Activated T-cell treated with anti-CD3 and anti-CD28 coated beads, Interleukin-2, amount 50 U/mL, for 4 hours (primary cell): ENCODE measurements around the gene NELL1. TPM values are rescaled to one million over a fixed set of nuclear protein-coding genes. Genes with fewer than 3 reads are reported as not detected.

ENCODE experiments used
- ATAC-seq, 2 donors: fragments of 200-7000 bp; cut with Tn5 transposase; one replicate each; pipeline ENCODE4 v1.10.0; 2021
- DNase-seq: peaks from one replicate; pipeline ENCODE4 v3.0.0-alpha.2; 2020
- H3K27me3 Mint-ChIP-seq: one replicate; pipeline ENCODE4 v1.8.0; 2021; ENCODE audit warnings: low read depth, mixed read lengths
- H3K36me3 Mint-ChIP-seq: one replicate; pipeline ENCODE4 v1.8.0; 2022; ENCODE audit warnings: mixed read lengths; ENCODE audit not compliant: insufficient read depth
- H3K4me1 Mint-ChIP-seq: one replicate; pipeline ENCODE4 v1.8.0; 2021; ENCODE audit warnings: low read depth, mixed read lengths
- H3K4me3 Mint-ChIP-seq: one replicate; pipeline ENCODE4 v1.8.0; 2021; ENCODE audit warnings: mild to moderate bottlenecking, moderate library complexity, mixed read lengths
- H3K9me3 Mint-ChIP-seq: one replicate; pipeline ENCODE4 v1.8.0; 2021; ENCODE audit warnings: mixed read lengths
- total RNA-seq, 3 donors: library from RNA; stranded (reverse); gene quantifications; one replicate each; pipeline ENCODE4 v1.2.1, GENCODE V29; 2021

The NELL1 gene
- total RNA-seq, 3 donors from 2014 or later, result not detected

- no peak for ATAC-seq
- Mint-ChIP-seq H3K4me1 (no peaks in the 10 kb centered on the region), H3K4me3 (no peak overlapping the region), H3K36me3 (no peaks in the 10 kb centered on the region), H3K9me3 (peaks cover 9% of the 10 kb centered on the region), H3K27me3 (no peaks in the 10 kb centered on the region)
- no peak for DNase-seq
Measured at GRCh38 chr11:21364866-21365624, 695.7 kb downstream of the NELL1 start.

- Mint-ChIP-seq H3K36me3 (no peaks in the 10 kb centered on the region), H3K4me1 (no peaks in the 10 kb centered on the region), H3K9me3 (peaks cover 8% of the 10 kb centered on the region), H3K4me3 (no peak overlapping the region), H3K27me3 (no peaks in the 10 kb centered on the region)
- DNase-seq (no peak), ATAC-seq (no peak)
Measured at GRCh38 chr11:21369947-21370346, 700.6 kb downstream of the NELL1 start.

DNA sequence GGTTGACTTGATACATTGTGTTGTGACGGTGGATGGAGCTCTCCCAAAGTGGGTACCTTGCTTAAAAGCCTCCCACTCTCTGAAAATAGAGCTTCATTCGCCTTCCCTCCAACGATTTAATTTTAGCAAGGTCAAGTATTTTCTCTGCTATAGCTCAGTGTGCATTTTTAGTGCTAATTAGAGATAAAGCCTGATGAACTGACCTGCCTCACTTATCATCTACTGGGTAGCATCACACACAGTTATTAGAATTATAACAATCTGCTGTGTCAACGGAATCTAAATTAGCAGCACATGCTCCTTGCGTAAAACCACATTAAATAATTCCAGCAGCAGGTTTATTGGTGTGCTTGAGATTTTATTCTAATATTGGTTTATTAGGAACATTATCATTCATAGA lies 701.7 kb downstream of the NELL1 start:
- ATAC-seq (no peak), DNase-seq (no peak)
- no peaks in the 10 kb centered on the region for H3K36me3 Mint-ChIP-seq
- no peak overlapping the region for H3K4me3 Mint-ChIP-seq
- H3K4me1 Mint-ChIP-seq, result no peaks in the 10 kb centered on the region
- no peaks in the 10 kb centered on the region for H3K27me3 Mint-ChIP-seq
- peaks cover 8% of the 10 kb centered on the region for H3K9me3 Mint-ChIP-seq

DNA sequence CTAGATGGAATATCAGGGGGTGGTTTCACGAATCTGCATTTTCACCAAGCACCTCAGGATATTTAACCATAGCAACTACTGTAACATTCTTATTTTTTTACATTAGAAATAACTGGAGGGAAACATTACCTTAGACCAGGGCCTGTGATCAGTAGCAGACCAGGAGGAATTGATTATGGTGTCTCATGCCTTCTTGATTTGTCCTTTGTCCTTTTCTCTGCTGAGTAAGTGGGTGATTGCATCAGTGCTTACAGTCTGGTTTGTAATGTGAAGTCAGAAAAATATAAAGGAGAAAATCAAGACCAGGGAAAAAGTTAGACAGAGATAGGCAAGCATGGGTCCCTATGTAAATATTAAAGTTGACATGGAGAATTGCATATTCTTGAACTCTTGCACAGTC lies 703.3 kb downstream of the NELL1 start:
- Mint-ChIP-seq H3K27me3 (no peaks in the 10 kb centered on the region), H3K4me3 (no peak overlapping the region), H3K9me3 (peaks cover 10% of the 10 kb centered on the region), H3K4me1 (no peaks in the 10 kb centered on the region), H3K36me3 (no peaks in the 10 kb centered on the region)
- ATAC-seq (no peak), DNase-seq (no peak)

- no peak for ATAC-seq
- no peak overlapping the region for H3K4me3 Mint-ChIP-seq
Measured at GRCh38 chr11:21374376-21374775, 705.0 kb downstream of the NELL1 start.

DNA sequence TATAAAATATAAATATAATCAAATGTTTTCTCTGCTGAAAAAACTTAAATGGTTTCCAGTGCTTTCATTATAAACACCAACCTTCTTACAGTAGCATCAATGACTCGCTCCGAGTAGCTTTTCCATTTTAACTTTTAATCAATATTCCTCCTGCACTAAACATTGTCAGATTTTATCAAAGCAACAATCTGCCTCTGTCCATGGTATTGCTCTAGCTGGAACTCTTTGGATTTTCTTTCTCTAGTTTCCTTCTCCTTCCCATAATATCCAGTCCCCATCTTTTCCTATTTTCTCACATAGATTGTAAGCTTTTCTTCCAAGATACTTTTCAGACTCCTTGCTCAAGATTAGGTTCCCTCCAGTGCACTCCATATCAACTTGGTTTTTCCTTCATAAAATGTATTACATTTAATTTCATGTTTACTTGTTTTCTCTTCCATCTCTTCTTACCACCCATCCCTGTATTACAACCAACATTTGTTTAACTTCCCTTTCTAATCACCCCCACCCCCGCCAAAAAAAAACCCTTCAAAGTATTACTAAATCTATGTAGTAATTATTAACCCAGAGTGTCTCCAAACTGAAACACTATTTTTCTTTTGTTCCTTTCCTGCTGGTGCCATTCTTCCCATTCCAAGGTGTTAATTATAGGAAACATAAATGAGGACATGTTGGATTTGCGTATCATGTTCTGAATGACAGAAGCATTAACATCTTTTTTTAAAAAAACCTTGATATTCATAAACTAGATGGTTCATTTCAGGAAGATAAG lies 716.5 kb downstream of the NELL1 start:
- ATAC-seq, result no peak
- H3K9me3 Mint-ChIP-seq, result peaks cover 19% of the 10 kb centered on the region

More at GRCh38 chr11:21374376-21374775, 705.0 kb downstream of the NELL1 start:
- Mint-ChIP-seq H3K9me3 (peaks cover 10% of the 10 kb centered on the region), H3K4me1 (no peaks in the 10 kb centered on the region), H3K36me3 (no peaks in the 10 kb centered on the region), H3K27me3 (no peaks in the 10 kb centered on the region)
- no peak for DNase-seq

GRCh38 chr11:21390430-21390829 lies 721.0 kb downstream of the NELL1 start:
- no peaks in the 10 kb centered on the region for H3K36me3 Mint-ChIP-seq
- H3K27me3 Mint-ChIP-seq, result no peaks in the 10 kb centered on the region
- DNase-seq (no peak), ATAC-seq (no peak)
- H3K4me3 Mint-ChIP-seq, result no peak overlapping the region
- H3K9me3 Mint-ChIP-seq, result peaks cover 8% of the 10 kb centered on the region
- H3K4me1 Mint-ChIP-seq, result no peaks in the 10 kb centered on the region

More for the DNA sequence above, 716.5 kb downstream of the NELL1 start:
- Mint-ChIP-seq H3K36me3 (no peaks in the 10 kb centered on the region), H3K4me3 (no peak overlapping the region), H3K4me1 (no peaks in the 10 kb centered on the region), H3K27me3 (no peaks in the 10 kb centered on the region)
- no peak for DNase-seq

DNA sequence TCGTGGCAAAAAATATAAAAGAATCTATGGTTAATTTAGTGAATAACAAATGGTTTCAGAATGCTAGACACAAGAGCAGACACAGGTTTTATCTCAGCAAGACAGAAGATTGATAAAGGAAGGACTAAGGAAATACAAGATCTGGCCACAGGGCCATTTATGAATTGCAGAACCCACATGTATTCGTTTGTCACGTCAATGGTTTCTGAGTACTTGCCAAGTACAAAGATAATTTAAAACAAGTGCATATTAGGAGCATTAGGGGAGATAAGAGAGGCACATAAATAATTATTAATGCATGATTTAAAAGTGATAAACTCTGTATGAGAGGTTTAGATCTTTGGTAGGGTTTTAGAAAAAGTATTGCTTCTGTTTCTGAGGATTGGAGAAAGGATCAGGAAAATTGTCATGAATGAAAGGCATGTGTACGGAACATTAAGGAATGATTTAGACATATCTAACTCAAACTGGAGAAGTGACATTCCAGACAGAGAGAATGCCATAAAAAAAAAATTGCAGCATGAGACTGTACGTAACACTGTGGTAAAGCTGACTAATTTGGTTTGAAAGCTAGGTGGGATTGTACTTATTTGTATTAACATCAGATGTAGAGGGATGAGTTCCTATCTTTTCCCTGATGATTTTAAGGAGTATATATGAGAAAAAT lies 727.1 kb downstream of the NELL1 start:
- no peaks in the 10 kb centered on the region for H3K9me3 Mint-ChIP-seq
- ATAC-seq (no peak), DNase-seq (no peak)
- H3K4me1 Mint-ChIP-seq, result no peaks in the 10 kb centered on the region
- H3K4me3 Mint-ChIP-seq, result no peak overlapping the region
- H3K36me3 Mint-ChIP-seq, result no peaks in the 10 kb centered on the region
- no peaks in the 10 kb centered on the region for H3K27me3 Mint-ChIP-seq

DNA sequence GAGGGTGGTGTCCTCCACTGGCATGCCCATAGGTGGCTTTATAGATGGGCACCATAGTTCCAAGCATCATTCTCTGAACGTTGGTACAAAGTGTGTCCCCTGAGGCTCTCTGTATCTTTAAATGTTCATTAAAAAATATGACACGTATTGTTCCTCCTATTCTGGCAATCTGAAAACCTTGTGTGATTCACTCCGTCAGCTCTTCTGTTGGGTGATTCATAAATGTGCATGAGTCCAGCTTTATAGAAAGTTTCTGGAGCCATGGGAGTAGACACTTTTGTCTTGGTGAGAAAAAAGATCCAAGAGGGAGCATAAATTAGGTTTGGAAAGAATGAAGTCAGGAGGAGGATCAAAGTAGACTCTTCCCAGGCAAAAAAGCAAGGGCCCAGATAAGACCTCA lies 728.8 kb downstream of the NELL1 start:
- DNase-seq (no peak), ATAC-seq (no peak)
- H3K27me3 Mint-ChIP-seq, result no peaks in the 10 kb centered on the region
- no peak overlapping the region for H3K4me3 Mint-ChIP-seq
- no peaks in the 10 kb centered on the region for H3K36me3 Mint-ChIP-seq
- H3K9me3 Mint-ChIP-seq, result peaks cover 6% of the 10 kb centered on the region
- H3K4me1 Mint-ChIP-seq, result no peaks in the 10 kb centered on the region

DNA sequence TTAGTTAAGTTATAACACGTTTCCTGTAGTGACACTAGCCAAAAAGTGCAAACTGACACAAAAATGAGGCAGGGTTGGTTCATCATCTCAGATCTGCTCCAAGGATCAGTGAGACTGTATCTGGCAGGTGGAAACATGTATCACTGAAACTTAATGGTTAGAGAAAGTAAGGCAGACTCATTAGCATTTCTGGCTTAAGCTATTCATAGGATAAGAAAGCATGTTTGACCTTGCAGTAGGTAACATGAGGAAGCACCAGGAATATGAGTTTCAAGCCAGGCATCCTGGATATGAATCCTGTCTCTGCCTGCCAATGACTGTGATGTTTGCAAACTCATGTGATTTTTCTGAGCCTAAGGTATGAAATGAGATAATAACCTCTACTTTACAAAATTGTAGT lies 732.1 kb downstream of the NELL1 start:
- no peak for ATAC-seq
- H3K27me3 Mint-ChIP-seq, result no peaks in the 10 kb centered on the region
- no peaks in the 10 kb centered on the region for H3K36me3 Mint-ChIP-seq
- peaks cover 6% of the 10 kb centered on the region for H3K9me3 Mint-ChIP-seq
- no peak overlapping the region for H3K4me3 Mint-ChIP-seq
- H3K4me1 Mint-ChIP-seq, result no peaks in the 10 kb centered on the region
- DNase-seq, result no peak

- Mint-ChIP-seq H3K4me3 (no peak overlapping the region), H3K27me3 (no peaks in the 10 kb centered on the region), H3K4me1 (no peaks in the 10 kb centered on the region), H3K9me3 (peaks cover 6% of the 10 kb centered on the region), H3K36me3 (no peaks in the 10 kb centered on the region)
- ATAC-seq (no peak), DNase-seq (no peak)
Measured at GRCh38 chr11:21402274-21402673, 732.9 kb downstream of the NELL1 start.

GRCh38 chr11:21403069-21403468 lies 733.7 kb downstream of the NELL1 start:
- Mint-ChIP-seq H3K4me1 (no peaks in the 10 kb centered on the region), H3K27me3 (no peaks in the 10 kb centered on the region), H3K4me3 (no peak overlapping the region), H3K9me3 (peaks cover 14% of the 10 kb centered on the region), H3K36me3 (no peaks in the 10 kb centered on the region)
- DNase-seq (no peak), ATAC-seq (no peak)

- Mint-ChIP-seq H3K4me3 (no peak overlapping the region), H3K4me1 (no peaks in the 10 kb centered on the region), H3K27me3 (no peaks in the 10 kb centered on the region), H3K9me3 (peaks cover 20% of the 10 kb centered on the region), H3K36me3 (no peaks in the 10 kb centered on the region)
- no peak for ATAC-seq
- DNase-seq, result no peak
Measured at GRCh38 chr11:21405422-21405821, 736.0 kb downstream of the NELL1 start.

DNA sequence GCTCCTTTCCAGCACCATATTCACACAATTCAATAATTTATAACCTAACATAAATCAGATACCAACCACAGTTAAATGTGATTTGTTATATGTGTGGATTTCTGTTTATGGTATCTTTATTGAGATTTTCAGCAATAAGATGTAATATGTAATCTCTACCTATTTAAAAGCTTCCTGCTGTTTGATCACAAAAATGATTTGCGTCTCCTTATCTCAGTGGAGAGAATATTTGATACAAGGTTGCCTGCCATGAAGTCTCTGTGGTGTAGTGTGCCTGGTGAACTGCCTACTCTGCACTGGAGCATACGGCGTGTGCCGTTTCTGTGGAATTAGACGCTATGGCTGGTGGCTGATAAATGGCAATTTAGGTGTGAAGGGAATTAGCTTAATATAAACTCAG lies 741.1 kb downstream of the NELL1 start:
- no peak overlapping the region for H3K4me3 Mint-ChIP-seq
- DNase-seq, result no peak
- H3K36me3 Mint-ChIP-seq, result no peaks in the 10 kb centered on the region
- no peaks in the 10 kb centered on the region for H3K4me1 Mint-ChIP-seq
- H3K27me3 Mint-ChIP-seq, result no peaks in the 10 kb centered on the region
- ATAC-seq, result no peak
- peaks cover 25% of the 10 kb centered on the region for H3K9me3 Mint-ChIP-seq
